Loucy (cell line): ENCODE measurements around the gene PECR.

Experiments
- EZH2phosphoT487 ChIP-seq: fragments of 200-600 bp; IDR thresholded peaks from 2 replicates; pipeline ENCODE4 v1.6.1; 2018; ENCODE audit warnings: antibody characterized with exemption, mild to moderate bottlenecking, moderate library complexity, borderline replicate concordance
- TF ChIP-seq, protein P1 (sequence below): fragments of 200-600 bp; sonication (generic); conservative IDR thresholded peaks from 2 replicates; pipeline ENCODE4 v1.5.1; 2014; ENCODE audit warnings: mild to moderate bottlenecking, antibody characterized with exemption, low read length

DNA sequence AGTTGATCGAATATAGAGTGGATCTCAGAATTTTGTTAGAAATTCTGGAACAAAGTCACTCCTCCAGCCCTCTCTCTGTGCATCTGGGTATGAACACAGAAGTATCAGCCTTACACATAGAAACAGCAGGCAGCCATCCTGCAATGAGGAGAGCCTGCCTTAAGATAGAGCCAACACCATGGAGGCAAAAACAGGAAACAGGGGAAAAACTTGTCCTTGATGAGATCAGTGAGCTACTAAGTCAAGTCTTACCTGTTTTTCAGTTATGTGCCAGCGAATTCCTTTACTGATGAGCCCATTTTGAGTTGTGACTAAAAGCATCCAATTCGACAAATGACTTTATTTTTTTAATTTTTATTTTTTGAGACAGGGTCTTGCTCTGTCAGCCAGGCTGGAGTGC is 41.7 kb downstream of the PECR start:
- TF ChIP-seq, protein P1, sequence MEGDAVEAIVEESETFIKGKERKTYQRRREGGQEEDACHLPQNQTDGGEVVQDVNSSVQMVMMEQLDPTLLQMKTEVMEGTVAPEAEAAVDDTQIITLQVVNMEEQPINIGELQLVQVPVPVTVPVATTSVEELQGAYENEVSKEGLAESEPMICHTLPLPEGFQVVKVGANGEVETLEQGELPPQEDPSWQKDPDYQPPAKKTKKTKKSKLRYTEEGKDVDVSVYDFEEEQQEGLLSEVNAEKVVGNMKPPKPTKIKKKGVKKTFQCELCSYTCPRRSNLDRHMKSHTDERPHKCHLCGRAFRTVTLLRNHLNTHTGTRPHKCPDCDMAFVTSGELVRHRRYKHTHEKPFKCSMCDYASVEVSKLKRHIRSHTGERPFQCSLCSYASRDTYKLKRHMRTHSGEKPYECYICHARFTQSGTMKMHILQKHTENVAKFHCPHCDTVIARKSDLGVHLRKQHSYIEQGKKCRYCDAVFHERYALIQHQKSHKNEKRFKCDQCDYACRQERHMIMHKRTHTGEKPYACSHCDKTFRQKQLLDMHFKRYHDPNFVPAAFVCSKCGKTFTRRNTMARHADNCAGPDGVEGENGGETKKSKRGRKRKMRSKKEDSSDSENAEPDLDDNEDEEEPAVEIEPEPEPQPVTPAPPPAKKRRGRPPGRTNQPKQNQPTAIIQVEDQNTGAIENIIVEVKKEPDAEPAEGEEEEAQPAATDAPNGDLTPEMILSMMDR: no peak
- no peak for TF ChIP-seq EZH2phosphoT487
